Osteoblast (primary cell): ENCODE measurements around the gene PIP5K1B. TPM values are rescaled to one million over a fixed set of nuclear protein-coding genes. Genes with fewer than 3 reads are reported as not detected.

Experiments
- DNase-seq: peaks from one replicate; pipeline ENCODE4 v3.0.0; 2011; ENCODE audit warnings: low spot score, mixed read lengths; ENCODE audit not compliant: insufficient read length; ENCODE audit errors: missing footprints
- H2AFZ ChIP-seq: 2 replicates; pipeline ENCODE4 v1.6.0; 2011; ENCODE audit warnings: mild to moderate bottlenecking, low read length
- H3K27ac ChIP-seq: 2 replicates; pipeline ENCODE4 v1.5.1; 2011; ENCODE audit warnings: mild to moderate bottlenecking, low read depth, low read length, moderate library complexity
- H3K27me3 ChIP-seq: 2 replicates; pipeline ENCODE4 v1.6.0; 2012; ENCODE audit warnings: mild to moderate bottlenecking, control low read depth, inconsistent platforms, low read length, moderate library complexity; ENCODE audit not compliant: insufficient read depth
- H3K36me3 ChIP-seq: 2 replicates; pipeline ENCODE4 v1.5.1; 2011; ENCODE audit warnings: mild to moderate bottlenecking, low read length, control low read depth, moderate library complexity; ENCODE audit not compliant: insufficient read depth
- H3K4me1 ChIP-seq: 2 replicates; pipeline ENCODE4 v1.5.1; 2011; ENCODE audit warnings: mild to moderate bottlenecking, low read length, control low read depth, moderate library complexity; ENCODE audit not compliant: insufficient read depth
- H3K4me2 ChIP-seq: 2 replicates; pipeline ENCODE4 v1.6.0; 2011; ENCODE audit warnings: mild to moderate bottlenecking, low read length; ENCODE audit not compliant: insufficient read depth
- H3K4me3 ChIP-seq: fragments of 200-600 bp; sonication (generic); 3 replicates; pipeline ENCODE4 v1.5.1; 2012; ENCODE audit warnings: mild to moderate bottlenecking, low read length, inconsistent platforms; ENCODE audit not compliant: insufficient read depth
- H3K79me2 ChIP-seq: 2 replicates; pipeline ENCODE4 v1.6.0; 2012; ENCODE audit warnings: mild to moderate bottlenecking, low read length, control low read depth, inconsistent platforms; ENCODE audit not compliant: insufficient read depth
- H3K9me3 ChIP-seq: 2 replicates; pipeline ENCODE4 v1.5.1; 2011; ENCODE audit warnings: low read depth, low read length, control low read depth
- H4K20me1 ChIP-seq: 2 replicates; pipeline ENCODE4 v1.6.0; 2012; ENCODE audit warnings: mild to moderate bottlenecking, low read length, control low read depth; ENCODE audit not compliant: insufficient read depth
- CTCF ChIP-seq: IDR thresholded peaks from 2 replicates; pipeline ENCODE4 v1.5.1; 2011; ENCODE audit warnings: mild to moderate bottlenecking, low read depth, low read length, moderate library complexity; ENCODE audit errors: extremely low read depth
- total RNA-seq: library from RNA; depleted of rRNA; stranded (reverse); fragments of >200 nt; gene quantifications from 2 replicates; pipeline ENCODE4 v1.2.3, GENCODE V29; 2012

PIP5K1B gene
- total RNA-seq, 1 donor: not detected

- TF ChIP-seq CTCF: no peak
- no peak for DNase-seq
These were observed 44.6 kb downstream of the PIP5K1B start for GRCh38 chr9:68749579-68750159.

GRCh38 chr9:68750255-68750654 lies 45.2 kb downstream of the PIP5K1B start:
- H3K4me1 ChIP-seq: no peaks in the 10 kb centered on the region
- no peaks in the 10 kb centered on the region for H3K36me3 ChIP-seq
- H3K27ac ChIP-seq: no peak overlapping the region
- no peak overlapping the region for H3K4me3 ChIP-seq
- no peaks in the 10 kb centered on the region for H4K20me1 ChIP-seq
- H3K4me2 ChIP-seq: no peak overlapping the region
- no peaks in the 10 kb centered on the region for H3K79me2 ChIP-seq
- no peaks in the 10 kb centered on the region for H3K9me3 ChIP-seq
- H2AFZ ChIP-seq: no peak overlapping the region
- no peak for TF ChIP-seq CTCF
- no peak for DNase-seq
- H3K27me3 ChIP-seq: peaks cover 2% of the 10 kb centered on the region

More at GRCh38 chr9:68749579-68750159, 44.6 kb downstream of the PIP5K1B start:
- H3K4me1 ChIP-seq: no peaks in the 10 kb centered on the region
- no peaks in the 10 kb centered on the region for H3K9me3 ChIP-seq
- no peaks in the 10 kb centered on the region for H3K36me3 ChIP-seq
- no peak overlapping the region for H3K4me3 ChIP-seq
- no peaks in the 10 kb centered on the region for H4K20me1 ChIP-seq
- H3K4me2 ChIP-seq: no peak overlapping the region
- no peak overlapping the region for H3K27ac ChIP-seq
- H3K79me2 ChIP-seq: no peaks in the 10 kb centered on the region
- H2AFZ ChIP-seq: no peak overlapping the region
- H3K27me3 ChIP-seq: peaks cover 2% of the 10 kb centered on the region

GRCh38 chr9:68750786-68751185 lies 45.7 kb downstream of the PIP5K1B start:
- no peak overlapping the region for H2AFZ ChIP-seq
- no peaks in the 10 kb centered on the region for H3K79me2 ChIP-seq
- no peaks in the 10 kb centered on the region for H3K9me3 ChIP-seq
- H3K4me2 ChIP-seq: no peak overlapping the region
- no peaks in the 10 kb centered on the region for H3K4me1 ChIP-seq
- no peak for DNase-seq
- H4K20me1 ChIP-seq: no peaks in the 10 kb centered on the region
- TF ChIP-seq CTCF: no peak
- H3K27ac ChIP-seq: no peak overlapping the region
- H3K36me3 ChIP-seq: no peaks in the 10 kb centered on the region
- no peak overlapping the region for H3K4me3 ChIP-seq
- peaks cover 2% of the 10 kb centered on the region for H3K27me3 ChIP-seq

- Histone ChIP-seq H3K27ac (no peak overlapping the region), H3K9me3 (no peaks in the 10 kb centered on the region), H3K79me2 (no peaks in the 10 kb centered on the region), H3K4me2 (no peak overlapping the region), H3K4me3 (no peak overlapping the region), H2AFZ (no peak overlapping the region), H3K4me1 (no peaks in the 10 kb centered on the region), H3K27me3 (peaks cover 2% of the 10 kb centered on the region), H4K20me1 (no peaks in the 10 kb centered on the region), H3K36me3 (no peaks in the 10 kb centered on the region)
- TF ChIP-seq CTCF: no peak
- no peak for DNase-seq
These were observed 46.5 kb downstream of the PIP5K1B start for GRCh38 chr9:68751556-68751955.
